H1 (cell line): ENCODE results near the gene MMGT1. TPM values are rescaled to one million over a fixed set of nuclear protein-coding genes. Genes with fewer than 3 reads are reported as not detected.

ENCODE experiments used
- CTCF ChIA-PET: fragments of 300-600 bp; sonication (Branson Sonifier 250); formaldehyde crosslinking; loops from one replicate; lab custom pipeline; 2021; ENCODE audit not compliant: partially characterized antibody; lab: Charles Lee
- POLR2A ChIA-PET: fragments of 300-600 bp; sonication (Branson Sonifier 250); formaldehyde crosslinking; loops from one replicate; lab custom pipeline; 2021; ENCODE audit warnings: inconsistent platforms; ENCODE audit not compliant: partially characterized antibody; lab: Charles Lee
- DNase-seq, 2 experiments: peaks; one replicate each; pipeline versions ENCODE4 v3.0.0 to v3.0.0-alpha.2; 2010 to 2022; ENCODE audit warnings: low spot score in 2 of 2, low read depth in 1 of 2, mixed read lengths in 1 of 2
- FAIRE-seq: peaks from 2 replicates; lab custom pipeline; 2011; peaks lifted over from hg19 to GRCh38; lab: Jason Lieb, UNC
- H2AFZ ChIP-seq: 2 replicates; pipeline ENCODE4 v1.8.1; 2012; ENCODE audit warnings: low read length, inconsistent platforms
- H2AK5ac ChIP-seq: 2 replicates; pipeline ENCODE4 v1.6.1; 2013; ENCODE audit warnings: low read depth, low read length
- H2BK120ac ChIP-seq: replicated peaks from 2 replicates; pipeline ENCODE3; 2013; ENCODE audit warnings: low read depth, low read length, inconsistent platforms
- H2BK12ac ChIP-seq: 2 replicates; pipeline ENCODE4 v1.6.1; 2013; ENCODE audit warnings: low read depth, low read length
- H2BK15ac ChIP-seq: 2 replicates; pipeline ENCODE4 v1.6.1; 2013; ENCODE audit warnings: low read length
- H2BK20ac ChIP-seq: 2 replicates; pipeline ENCODE4 v1.6.1; 2013; ENCODE audit warnings: low read length
- H2BK5ac ChIP-seq: 2 replicates; pipeline ENCODE4 v1.6.1; 2013; ENCODE audit warnings: low read depth, low read length
- H3K14ac ChIP-seq: 2 replicates; pipeline ENCODE4 v1.6.1; 2013; ENCODE audit warnings: inconsistent platforms; ENCODE audit not compliant: insufficient read length
- H3K18ac ChIP-seq: 2 replicates; pipeline ENCODE4 v1.6.1; 2013; ENCODE audit warnings: low read length; ENCODE audit errors: extremely low read depth
- H3K23ac ChIP-seq: 2 replicates; pipeline ENCODE4 v1.6.1; 2013; ENCODE audit warnings: inconsistent platforms; ENCODE audit not compliant: insufficient read length
- H3K23me2 ChIP-seq: 2 replicates; pipeline ENCODE4 v1.6.1; 2013; ENCODE audit warnings: low read depth, low read length
- H3K27ac ChIP-seq: 2 replicates; pipeline ENCODE4 v1.6.1; 2011; ENCODE audit warnings: low read depth, low read length, inconsistent platforms
- H3K27me3 ChIP-seq, 4 experiments: replicated peaks in 1 of 4; 1 replicate in 1 of 4; 2 replicates in 3 of 4; pipeline versions ENCODE4 v1.6.1 to v1.8.1; 2011 to 2013; ENCODE audit warnings: low read length in 3 of 4, mild to moderate bottlenecking in 3 of 4, inconsistent platforms in 2 of 4, mixed read lengths in 2 of 4, moderate library complexity in 1 of 4; ENCODE audit not compliant: control insufficient read depth in 3 of 4, insufficient read depth in 3 of 4; ENCODE audit errors: extremely low read depth in 1 of 4
- H3K36me3 ChIP-seq, 4 experiments: 2 replicates each; pipeline versions ENCODE4 v1.6.1 to v1.8.1; 2011 to 2013; ENCODE audit warnings: mild to moderate bottlenecking in 4 of 4, low read length in 3 of 4, moderate library complexity in 2 of 4, control low read depth in 1 of 4, inconsistent platforms in 1 of 4; ENCODE audit not compliant: insufficient read depth in 4 of 4, control insufficient read depth in 2 of 4
- H3K4ac ChIP-seq: replicated peaks from 2 replicates; pipeline ENCODE3; 2013; ENCODE audit warnings: low read length, low read depth, mixed read lengths, inconsistent platforms; ENCODE audit not compliant: insufficient read length
- H3K4me1 ChIP-seq, 4 experiments: replicated peaks in 1 of 4; 1 replicate in 1 of 4; 2 replicates in 3 of 4; pipeline versions ENCODE4 v1.6.1 to v1.8.1; 2011 to 2013; ENCODE audit warnings: low read length in 3 of 4, inconsistent platforms in 2 of 4, mixed read lengths in 1 of 4; ENCODE audit not compliant: insufficient read depth in 4 of 4, control insufficient read depth in 3 of 4
- H3K4me2 ChIP-seq, 2 experiments: 2 replicates each; pipeline versions ENCODE4 v1.6.1 to v1.8.1; 2011 to 2013; ENCODE audit warnings: low read depth in 2 of 2, low read length in 2 of 2, control low read depth in 1 of 2, inconsistent platforms in 1 of 2, mild to moderate bottlenecking in 1 of 2; ENCODE audit not compliant: insufficient read depth in 1 of 2
- H3K4me3 ChIP-seq, 4 experiments: fragments of 200-600, 300-600 bp in 1 of 4; sonication (generic), shearing (Covaris generic), sonication (Bioruptor Twin) in 1 of 4; 2 replicates each; pipeline versions ENCODE4 v1.5.1 to v1.8.1; 2011 to 2016; ENCODE audit warnings: low read length in 4 of 4, low read depth in 3 of 4, control low read depth in 2 of 4, inconsistent platforms in 2 of 4, mild to moderate bottlenecking in 2 of 4, mixed read lengths in 1 of 4, moderate library complexity in 1 of 4; ENCODE audit not compliant: insufficient read depth in 2 of 4; ENCODE audit errors: extremely low read depth in 1 of 4
- H3K56ac ChIP-seq: replicated peaks from 2 replicates; pipeline ENCODE3; 2013; ENCODE audit warnings: low read depth, mild to moderate bottlenecking, mixed read lengths, low read length, inconsistent platforms; ENCODE audit not compliant: insufficient read length
- H3K79me1 ChIP-seq: 2 replicates; pipeline ENCODE4 v1.6.1; 2013; ENCODE audit warnings: low read depth, low read length, control low read depth
- H3K79me2 ChIP-seq, 2 experiments: 2 replicates each; pipeline versions ENCODE4 v1.6.1 to v1.8.1; 2012 to 2013; ENCODE audit warnings: low read length in 2 of 2, mild to moderate bottlenecking in 2 of 2, inconsistent platforms in 1 of 2; ENCODE audit not compliant: insufficient read depth in 2 of 2, control insufficient read depth in 1 of 2
- H3K9ac ChIP-seq, 4 experiments: replicated peaks in 1 of 4; 1 replicate in 1 of 4; 2 replicates in 3 of 4; pipeline versions ENCODE4 v1.6.1 to v1.8.1; 2011 to 2013; ENCODE audit warnings: low read depth in 3 of 4, low read length in 3 of 4, control low read depth in 2 of 4, mild to moderate bottlenecking in 2 of 4, moderate library complexity in 2 of 4, inconsistent platforms in 1 of 4; ENCODE audit errors: extremely low read depth in 1 of 4
- H3K9me3 ChIP-seq, 2 experiments: 2 replicates each; pipeline versions ENCODE4 v1.6.1 to v1.8.1; 2012 to 2013; ENCODE audit warnings: mild to moderate bottlenecking in 2 of 2, moderate library complexity in 2 of 2, control low read depth in 1 of 2, inconsistent platforms in 1 of 2, low read depth in 1 of 2, low read length in 1 of 2, mixed read lengths in 1 of 2; ENCODE audit not compliant: insufficient read depth in 2 of 2
- H4K20me1 ChIP-seq, 2 experiments: replicated peaks in 1 of 2; 2 replicates each; pipeline versions ENCODE3 to v1.8.1; 2011 to 2013; ENCODE audit warnings: inconsistent platforms in 2 of 2, low read length in 2 of 2, mild to moderate bottlenecking in 1 of 2; ENCODE audit not compliant: insufficient read depth in 2 of 2, control insufficient read depth in 1 of 2
- H4K5ac ChIP-seq: 2 replicates; pipeline ENCODE4 v1.6.1; 2013; ENCODE audit warnings: low read length, low read depth, mixed read lengths, inconsistent platforms; ENCODE audit not compliant: insufficient read length
- H4K8ac ChIP-seq: 2 replicates; pipeline ENCODE4 v1.8.0; 2013; ENCODE audit warnings: mild to moderate bottlenecking, moderate library complexity, low read length, inconsistent platforms; ENCODE audit not compliant: insufficient read depth; ENCODE audit errors: extremely low read depth
- H4K91ac ChIP-seq: replicated peaks from 2 replicates; pipeline ENCODE3; 2013; ENCODE audit warnings: low read length, mixed read lengths, inconsistent platforms; ENCODE audit not compliant: insufficient read length
- CBX5 ChIP-seq: fragments of 300-800, 300-1000 bp; sonication (generic); IDR thresholded peaks from 2 replicates; pipeline ENCODE4 v1.7.1; 2016; ENCODE audit warnings: antibody characterized with exemption, low read length, low read depth
- CEBPB ChIP-seq: IDR thresholded peaks from 2 replicates; pipeline ENCODE4 v1.6.1; 2012; ENCODE audit warnings: low read depth, low read length
- CREB1 ChIP-seq: IDR thresholded peaks from 2 replicates; pipeline ENCODE4 v1.6.1; 2012; ENCODE audit warnings: inconsistent platforms
- EZH2 ChIP-seq: fragments of 200-600 bp; sonication (generic); IDR thresholded peaks from 2 replicates; pipeline ENCODE4 v1.7.1; 2012; ENCODE audit warnings: low read depth, mild to moderate bottlenecking, moderate library complexity, low read length, inconsistent platforms; ENCODE audit not compliant: severe bottlenecking
- RBBP5 ChIP-seq: IDR thresholded peaks from 2 replicates; pipeline ENCODE4 v1.7.1; 2012; ENCODE audit warnings: low read depth, mild to moderate bottlenecking, inconsistent platforms, low read length, moderate library complexity, borderline replicate concordance
- SIRT6 ChIP-seq: IDR thresholded peaks from one replicate; pipeline ENCODE4 v1.7.1; 2012; ENCODE audit warnings: low read length, inconsistent platforms
- TAF1 ChIP-seq: IDR thresholded peaks from 2 replicates; pipeline ENCODE4 v1.6.1; 2011; ENCODE audit warnings: mild to moderate bottlenecking, low read depth, low read length
- WGBS, 2 experiments: shearing (Covaris generic) in 1 of 2; methylation state at CpG; one replicate each; pipeline versions ENCODE4 v1.1.6 to v1.1.7; 2013 to 2015; ENCODE audit warnings: low lambda C conversion rate in 2 of 2, mixed read lengths in 2 of 2, inconsistent platforms in 1 of 2, low coverage in 1 of 2, missing lambda C conversion rate in 1 of 2; ENCODE audit not compliant: insufficient replicate concordance in 2 of 2, insufficient coverage in 1 of 2, insufficient read length in 1 of 2; ENCODE audit errors: extremely low coverage in 1 of 2, missing lambda C conversion rate in 1 of 2; 5-methylcytosine and 5-hydroxymethylcytosine counted together
- long read RNA-seq, 2 experiments: library from RNA in 1 of 2; library from capped mRNA in 1 of 2; stranded (forward); transcript quantifications; one replicate each; pipeline ENCODE4 v2.0.0, GENCODE V29; 2021; ENCODE audit warnings: inconsistent platforms in 1 of 2
- polyA minus RNA-seq, 3 experiments: library from RNA; depleted of rRNA, polyadenylated mRNA; stranded (reverse); fragments of >200 nt; gene quantifications; 1 replicate in 2 of 3; 2 replicates in 1 of 3; pipeline ENCODE4 v1.2.3, GENCODE V29; 2011
- polyA plus RNA-seq, 7 experiments: library from polyadenylated mRNA; depleted of rRNA in 3 of 7; stranded (reverse) in 5 of 7; unstranded in 2 of 7; fragments of >200 nt in 5 of 7; fragments of 200-250 nt in 2 of 7; gene quantifications; 1 replicate in 5 of 7; 2 replicates in 1 of 7; 4 replicates in 1 of 7; pipeline versions ENCODE4 v1.2.1 to v1.2.3, GENCODE V29; 2011 to 2013; ENCODE audit warnings: missing spikeins in 2 of 7, mixed read lengths in 2 of 7
- total RNA-seq: library from RNA; stranded (reverse); fragmentation: NEBNext Ultra II Directional; extraction: Animal tissue kit (Norgen Biotek cat#: 25700); gene quantifications from 2 replicates; pipeline ENCODE4 v1.2.1, GENCODE V29; 2021
- TF ChIP-seq, protein P1 (sequence below): IDR thresholded peaks from 2 replicates; pipeline ENCODE4 v1.6.1; 2011; ENCODE audit warnings: low read depth, mild to moderate bottlenecking, low read length; ENCODE audit not compliant: insufficient read depth

Gene MMGT1
- total RNA-seq (19.1 and 20.5 TPM in 2 replicates), polyA plus RNA-seq (2011; rRNA removed) (6.3 and 10.0 TPM in 2 replicates), polyA minus RNA-seq (2011; rRNA and poly(A)+ RNA removed) (12.8 and 15.2 TPM in 2 replicates)
- polyA plus RNA-seq (2011; cell fraction: cytosol; rRNA removed) = 10.3 TPM
- 2.1 TPM for polyA plus RNA-seq (2011; cell fraction: nucleus; rRNA removed)
- 5.5 to 10.2 TPM (median 7.4 TPM) in 4 replicates for polyA plus RNA-seq (2012, experiment 1 of 2)
- 2.2 TPM for polyA plus RNA-seq (2012, experiment 2 of 2)
- 21.3 TPM for polyA plus RNA-seq (2013, experiment 1 of 2)
- 27.0 TPM for polyA plus RNA-seq (2013, experiment 2 of 2)
- polyA minus RNA-seq (2011; cell fraction: cytosol; rRNA and poly(A)+ RNA removed) = 9.2 TPM
- 7.7 TPM for polyA minus RNA-seq (2011; cell fraction: nucleus; rRNA and poly(A)+ RNA removed)
- long read RNA-seq, experiment 1, transcript MMGT1-201 (4 exons, 3,738 nt) = major isoform, 7 of 20 reads
- long read RNA-seq, experiment 1, partial matches to known transcripts = 1 of 20 reads
- long read RNA-seq, experiment 1, other reads (novel, unspliced or antisense) = 12 of 20 reads
- long read RNA-seq, experiment 2, transcript MMGT1-201 (4 exons, 3,738 nt) = major isoform, 11 of 12 reads
- long read RNA-seq, experiment 2, partial matches to known transcripts = 0 of 12 reads
- long read RNA-seq, experiment 2, other reads (novel, unspliced or antisense) = 1 of 12 reads

DNA sequence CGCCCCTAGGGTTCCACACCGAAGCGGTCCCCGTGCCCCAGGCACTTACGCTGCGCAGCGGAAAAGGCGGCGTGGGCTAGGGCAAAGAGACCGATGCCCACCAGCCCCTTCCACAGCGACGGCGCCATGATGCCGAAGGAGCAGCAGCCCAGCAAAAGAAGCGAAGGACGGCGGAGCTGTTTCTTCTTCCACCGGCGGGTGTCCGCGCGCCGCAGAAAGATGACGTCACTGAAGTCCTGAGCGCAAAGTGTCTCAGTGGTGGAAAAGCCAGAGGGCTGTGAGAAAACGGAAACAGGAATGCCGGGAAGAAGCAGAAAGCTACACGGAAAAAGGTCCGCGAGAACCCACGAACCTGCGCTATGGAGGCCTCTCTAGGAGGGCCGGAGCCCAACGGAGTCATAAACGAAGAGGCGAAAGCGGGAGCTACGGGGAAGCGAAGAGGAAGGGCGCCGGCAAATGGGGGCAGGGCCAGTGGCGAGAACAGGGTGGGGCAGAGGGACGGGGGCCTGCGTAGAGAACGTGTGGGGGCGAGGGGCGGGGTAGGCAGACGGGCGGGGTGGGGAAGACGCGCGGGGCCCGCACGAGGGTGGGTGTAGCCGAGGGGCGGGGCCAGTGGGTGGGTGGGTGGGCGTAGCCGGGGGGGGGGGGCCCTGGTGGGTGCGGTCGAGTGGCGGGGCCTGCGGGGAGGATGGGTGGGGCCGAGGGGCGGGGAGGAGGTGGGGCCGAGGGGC lies at the start of gene MMGT1:
MMGT1 (minus strand) TSS at position 441 of the 731 bp plus-strand sequence; CDS start at position 128, 313 bp downstream.
- H3K56ac ChIP-seq = peak within 1 kb of the TSS; percentile 59
- no peaks in the 10 kb centered on the region for H3K27me3 ChIP-seq
- H2BK15ac ChIP-seq = no peak within 1 kb of the TSS
- H3K36me3 ChIP-seq = peaks cover 0 to 3% (median 0%) of the 10 kb centered on the region in 4 experiments; a peak in 1 of 8 replicates
- H3K4me3 ChIP-seq = peak within 1 kb of the TSS; percentile 72 to 100 (median 86)
- peak within 1 kb of the TSS; percentile 93 for H4K8ac ChIP-seq
- H2AFZ ChIP-seq = peak within 1 kb of the TSS; percentile 50
- POLR2A ChIA-PET = interaction anchor here (0.9 to 2.9 kb wide), 4 partner anchors 10 to 14 kb away, joined by 3 to 14 read pairs (median 4); partner anchors contain the start of gene SLC9A6
- no peaks in the 10 kb centered on the region; a peak in 3 of 7 replicates for H3K4me1 ChIP-seq
- no peak within 1 kb of the TSS for H3K4ac ChIP-seq
- peak within 1 kb of the TSS; percentile 81 for H3K27ac ChIP-seq
- no peak for FAIRE-seq
- no peak within 1 kb of the TSS for H3K14ac ChIP-seq
- peaks cover 0 to 1% of the 10 kb centered on the region in 2 experiments for H4K20me1 ChIP-seq
- H3K9ac ChIP-seq = peak within 1 kb of the TSS; percentile 54 to 81 (median 64)
- no peak within 1 kb of the TSS for H2BK120ac ChIP-seq
- H3K79me2 ChIP-seq = peaks cover 8 to 25% of the 10 kb centered on the region in 2 experiments; a peak in 3 of 4 replicates
- peak in 1 of 2 experiments; percentile 83 for DNase-seq
- peak within 1 kb of the TSS; percentile 81 for H4K5ac ChIP-seq
- no peaks in the 10 kb centered on the region for H3K9me3 ChIP-seq
- H3K18ac ChIP-seq = no peak within 1 kb of the TSS; the same call in 1 of the 2 replicates
- H3K4me2 ChIP-seq = peak within 1 kb of the TSS; percentile 82 to 98
- CTCF ChIA-PET = no interaction called here
- H2BK20ac ChIP-seq = no peak within 1 kb of the TSS
- H3K79me1 ChIP-seq = no peaks in the 10 kb centered on the region
- H4K91ac ChIP-seq = no peak within 1 kb of the TSS
- no peak within 1 kb of the TSS for H2BK5ac ChIP-seq
- H2BK12ac ChIP-seq = 0 out of 2 replicates have a peak within 1 kb of the TSS, but pooled peaks have one; percentile 17
- H3K23ac ChIP-seq = no peak within 1 kb of the TSS
- peaks cover 5% of the 10 kb centered on the region; the same call in 1 of the 2 replicates for H3K23me2 ChIP-seq
- WGBS, 2 experiments = 1% methylated on average over 30 of the region's 65 CpGs; no CpG with 5 or more reads in 1 of the 2 experiments
- H2AK5ac ChIP-seq = no peak within 1 kb of the TSS
- TF ChIP-seq CREB1 (peak; percentile 92), CBX5 (no peak), CEBPB (no peak), EZH2 (no peak), SIRT6 (no peak), RBBP5 (peak; percentile 94; the same call in 1 of the 2 replicates), TAF1 (peak; percentile 82)
- TF ChIP-seq, protein P1, sequence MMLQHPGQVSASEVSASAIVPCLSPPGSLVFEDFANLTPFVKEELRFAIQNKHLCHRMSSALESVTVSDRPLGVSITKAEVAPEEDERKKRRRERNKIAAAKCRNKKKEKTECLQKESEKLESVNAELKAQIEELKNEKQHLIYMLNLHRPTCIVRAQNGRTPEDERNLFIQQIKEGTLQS = no peak
